GM23338 (cell line): Measurements from ENCODE around the gene SLC22A5. TPM values are rescaled to one million over a fixed set of nuclear protein-coding genes. Genes with fewer than 3 reads are reported as not detected.

Source experiments
- ATAC-seq: fragments of 200-7000 bp; cut with Tn5 transposase; 3 replicates; pipeline ENCODE4 v1.9.1; 2020
- DNase-seq: peaks from one replicate; pipeline ENCODE4 v3.0.0-alpha.2; 2015; ENCODE audit warnings: low spot score
- H2AFZ ChIP-seq: fragments of 200-600 bp; sonication (generic); 2 replicates; pipeline ENCODE4 v1.8.0; 2016; ENCODE audit warnings: antibody characterized with exemption, mild to moderate bottlenecking, moderate library complexity
- H3F3A ChIP-seq: fragments of 200-600 bp; sonication (generic); replicated peaks from 2 replicates; pipeline ENCODE4 v1.8.0; 2017; ENCODE audit warnings: antibody characterized with exemption, mixed run types, low read depth
- H3K27ac ChIP-seq: fragments of 200-600 bp; sonication (generic); 2 replicates; pipeline ENCODE4 v1.6.1; 2016; ENCODE audit warnings: low read depth
- H3K27me3 ChIP-seq: fragments of 200-600 bp; sonication (generic); 2 replicates; pipeline ENCODE4 v1.8.0; 2016; ENCODE audit warnings: mild to moderate bottlenecking, mixed run types, moderate library complexity; ENCODE audit not compliant: insufficient read depth
- H3K36me3 ChIP-seq: fragments of 200-600 bp; sonication (generic); 2 replicates; pipeline ENCODE4 v1.8.0; 2016; ENCODE audit warnings: mild to moderate bottlenecking; ENCODE audit not compliant: insufficient read depth
- H3K4me1 ChIP-seq: fragments of 200-600 bp; sonication (generic); 2 replicates; pipeline ENCODE4 v1.8.0; 2016; ENCODE audit warnings: mild to moderate bottlenecking, moderate library complexity; ENCODE audit not compliant: insufficient read depth
- H3K4me2 ChIP-seq: fragments of 200-600 bp; sonication (generic); 2 replicates; pipeline ENCODE4 v1.7.1; 2017; ENCODE audit warnings: mixed run types
- H3K4me3 ChIP-seq: fragments of 200-600 bp; sonication (generic); 2 replicates; pipeline ENCODE4 v1.6.1; 2016; ENCODE audit warnings: mixed run types
- H3K79me2 ChIP-seq: fragments of 200-600 bp; sonication (generic); replicated peaks from 2 replicates; pipeline ENCODE4 v1.8.0; 2017; ENCODE audit warnings: mild to moderate bottlenecking; ENCODE audit not compliant: insufficient read depth
- H3K9me2 ChIP-seq: fragments of 200-600 bp; sonication (generic); 2 replicates; pipeline ENCODE4 v1.8.0; 2017; ENCODE audit not compliant: insufficient read depth
- H4K20me1 ChIP-seq: fragments of 200-600 bp; sonication (generic); replicated peaks from 2 replicates; pipeline ENCODE4 v1.8.0; 2017; ENCODE audit warnings: mild to moderate bottlenecking; ENCODE audit not compliant: insufficient read depth
- H3K27ac Mint-ChIP-seq: 2 replicates; pipeline ENCODE4 v1.8.0; 2020; ENCODE audit warnings: inconsistent platforms, mild to moderate bottlenecking, moderate library complexity, mixed read lengths
- H3K27me3 Mint-ChIP-seq: 3 replicates; pipeline ENCODE4 v1.8.0; 2022; ENCODE audit warnings: low read depth, mild to moderate bottlenecking, moderate library complexity, mixed read lengths, inconsistent platforms; ENCODE audit not compliant: insufficient read depth, poor library complexity
- H3K36me3 Mint-ChIP-seq: 3 replicates; pipeline ENCODE4 v1.8.0; 2021; ENCODE audit warnings: low read depth, mild to moderate bottlenecking, inconsistent platforms, moderate library complexity, mixed read lengths
- H3K4me1 Mint-ChIP-seq: 3 replicates; pipeline ENCODE4 v1.8.0; 2020; ENCODE audit warnings: mild to moderate bottlenecking, inconsistent platforms, mixed read lengths
- H3K4me3 Mint-ChIP-seq: 3 replicates; pipeline ENCODE4 v1.8.0; 2021; ENCODE audit warnings: moderate library complexity, mild to moderate bottlenecking, inconsistent platforms, mixed read lengths
- H3K9me3 Mint-ChIP-seq: 3 replicates; pipeline ENCODE4 v1.8.0; 2020; ENCODE audit warnings: moderate library complexity, mild to moderate bottlenecking, inconsistent platforms, mixed read lengths
- CTCF ChIP-seq, 2 experiments: fragments of 200-600 bp in 1 of 2; sonication (generic) in 1 of 2; conservative IDR thresholded peaks; 2 replicates each; pipeline versions ENCODE4 v1.5.1 to v1.6.1; 2016 to 2017; ENCODE audit warnings: antibody characterized with exemption in 2 of 2, low read depth in 2 of 2, mild to moderate bottlenecking in 2 of 2, moderate library complexity in 1 of 2
- ETS1 ChIP-seq: IDR thresholded peaks from 2 replicates; pipeline ENCODE4 v1.6.1; 2016; ENCODE audit warnings: antibody characterized with exemption
- EZH2phosphoT487 ChIP-seq: fragments of 200-600 bp; sonication (generic); IDR thresholded peaks from one replicate; pipeline ENCODE4 v1.8.1; 2018; ENCODE audit warnings: antibody characterized with exemption; ENCODE audit not compliant: unreplicated experiment
- JUNB ChIP-seq: IDR thresholded peaks from one replicate; pipeline ENCODE4 v1.6.1; 2016; ENCODE audit warnings: antibody characterized with exemption; ENCODE audit not compliant: unreplicated experiment
- NANOG ChIP-seq: IDR thresholded peaks from 2 replicates; pipeline ENCODE4 v1.6.1; 2016; ENCODE audit warnings: antibody characterized with exemption, borderline replicate concordance
- POLR2AphosphoS5 ChIP-seq: IDR thresholded peaks from 2 replicates; pipeline ENCODE4 v1.6.1; 2016; ENCODE audit warnings: antibody characterized with exemption, low read depth
- STAT1 ChIP-seq: IDR thresholded peaks from one replicate; pipeline ENCODE4 v1.6.1; 2016; ENCODE audit warnings: antibody characterized with exemption; ENCODE audit not compliant: unreplicated experiment
- ZNF114 ChIP-seq: fragments of 250-450 bp; sonication (Bioruptor Pico); IDR thresholded peaks from 2 replicates; pipeline ENCODE4 v1.5.0; 2020; ENCODE audit warnings: mild to moderate bottlenecking, moderate library complexity
- ZNF462 ChIP-seq: fragments of 250-450 bp; sonication (Bioruptor Pico); IDR thresholded peaks from 2 replicates; pipeline ENCODE4 v1.5.0; 2020; ENCODE audit warnings: mild to moderate bottlenecking, moderate library complexity
- polyA plus RNA-seq: library from polyadenylated mRNA; unstranded; fragments of >200 nt; fragmentation: Nextera tagmentation; extraction: Ambion mirVana; gene quantifications from 2 replicates; pipeline ENCODE4 v1.2.1, GENCODE V29; 2016
- total RNA-seq: library from RNA; depleted of rRNA; stranded (reverse); fragments of >200 nt; shearing (Covaris generic); gene quantifications from 2 replicates; pipeline ENCODE4 v1.2.3, GENCODE V29; 2014

SLC22A5 gene
- total and polyA plus RNA-seq, 2 experiments from 2014 or later = 1.9 to 2.4 TPM

GRCh38 chr5:132429463-132430440, 60.2 kb downstream of the SLC22A5 start (continued):
- no peak for TF ChIP-seq ZNF462 (CRISPR knock-in tag)
- no peak for TF ChIP-seq EZH2phosphoT487
- TF ChIP-seq JUNB = no peak
- TF ChIP-seq NANOG = no peak
- TF ChIP-seq POLR2AphosphoS5 = no peak
- TF ChIP-seq ZNF114 (CRISPR knock-in tag) = no peak
- TF ChIP-seq STAT1 = no peak
- no peak for TF ChIP-seq ETS1

GRCh38 chr5:132430746-132431145, 61.2 kb downstream of the SLC22A5 start:
- Histone ChIP-seq H3K4me2 (no peak overlapping the region), H3K4me3 (no peak overlapping the region), H3K9me2 (no peaks in the 10 kb centered on the region), H3F3A (no peaks in the 10 kb centered on the region), H3K36me3 (no peaks in the 10 kb centered on the region), H3K27me3 (no peaks in the 10 kb centered on the region), H2AFZ (no peak overlapping the region), H3K4me1 (peaks cover 7% of the 10 kb centered on the region; the same call in 1 of the 2 replicates), H3K27ac (no peak overlapping the region), H4K20me1 (no peaks in the 10 kb centered on the region), H3K79me2 (no peaks in the 10 kb centered on the region)
- H3K9me3 Mint-ChIP-seq = no peaks in the 10 kb centered on the region
- H3K4me3 Mint-ChIP-seq = no peak overlapping the region
- H3K27me3 Mint-ChIP-seq = peaks cover 3% of the 10 kb centered on the region
- H3K36me3 Mint-ChIP-seq = no peaks in the 10 kb centered on the region
- H3K27ac Mint-ChIP-seq = no peak overlapping the region
- ATAC-seq = no peak
- DNase-seq = no peak
- H3K4me1 Mint-ChIP-seq = peaks cover 20% of the 10 kb centered on the region
- TF ChIP-seq NANOG (no peak), CTCF (conservative IDR thresholded peaks at IDR 0.05; ENCODE audit: low read depth in 2 of 2) (no peak), JUNB (no peak)
